ENCODE measurements around the gene EYA4. TPM values are rescaled to one million over a fixed set of nuclear protein-coding genes. Genes with fewer than 3 reads are reported as not detected.

The EYA4 gene
- total RNA-seq, 1 experiment from 2014 or later: 13.0 TPM

- DNase-seq (ENCODE audit: low read depth): peak; percentile 94
Observed at GRCh38 chr6:133568970-133569889, 328.1 kb downstream of the EYA4 start.

DNA sequence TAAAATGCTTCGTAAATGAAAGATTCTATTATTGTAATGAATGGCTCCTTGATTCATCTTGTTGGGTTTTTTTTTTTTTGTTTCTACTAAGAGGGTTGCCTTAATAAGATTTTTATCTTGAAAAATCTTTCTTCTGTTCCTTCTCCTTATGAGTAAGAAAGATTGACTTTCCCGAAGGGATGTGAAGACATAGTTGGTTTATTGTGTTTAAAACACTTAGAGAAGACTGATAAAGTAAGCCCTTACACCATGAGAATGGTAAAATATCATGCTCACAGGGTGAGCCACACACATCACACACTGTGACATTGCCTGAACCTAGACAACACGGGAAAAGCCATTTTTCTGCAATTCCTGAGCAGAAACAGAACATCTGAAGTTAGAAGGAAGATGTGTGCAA lies 330.5 kb downstream of the EYA4 start:
- DNase-seq (ENCODE audit: low read depth): no peak

DNA sequence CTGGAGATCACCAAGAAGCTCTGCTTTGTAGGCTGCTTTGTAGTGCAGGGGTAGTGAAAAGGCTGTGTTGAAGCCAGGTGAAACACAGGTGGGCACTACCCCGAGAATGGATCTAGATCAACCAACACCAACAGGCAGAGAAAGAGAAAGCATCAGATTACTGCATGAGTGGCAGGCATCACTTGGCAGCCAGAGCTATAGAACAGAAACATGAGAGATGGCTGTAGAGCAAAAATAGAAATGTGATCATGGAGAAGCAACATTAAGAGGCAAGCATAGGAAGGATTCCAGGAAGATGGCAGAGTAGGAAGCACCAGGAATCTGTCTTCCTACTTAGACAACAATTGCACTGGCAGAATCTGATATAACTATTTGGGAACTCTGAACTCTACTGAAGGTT lies 336.7 kb downstream of the EYA4 start:
- no peak for DNase-seq (ENCODE audit: low read depth)
